GM23338 (cell line): ENCODE measurements around the gene MPP2. TPM values are rescaled to one million over a fixed set of nuclear protein-coding genes. Genes with fewer than 3 reads are reported as not detected.

Experiments used
- ATAC-seq: fragments of 200-7000 bp; cut with Tn5 transposase; 3 replicates; pipeline ENCODE4 v1.9.1; 2020
- DNase-seq: peaks from one replicate; pipeline ENCODE4 v3.0.0-alpha.2; 2015; ENCODE audit warnings: low spot score
- H2AFZ ChIP-seq: fragments of 200-600 bp; sonication (generic); 2 replicates; pipeline ENCODE4 v1.8.0; 2016; ENCODE audit warnings: antibody characterized with exemption, mild to moderate bottlenecking, moderate library complexity
- H3F3A ChIP-seq: fragments of 200-600 bp; sonication (generic); replicated peaks from 2 replicates; pipeline ENCODE4 v1.8.0; 2017; ENCODE audit warnings: antibody characterized with exemption, mixed run types, low read depth
- H3K27ac ChIP-seq: fragments of 200-600 bp; sonication (generic); 2 replicates; pipeline ENCODE4 v1.6.1; 2016; ENCODE audit warnings: low read depth
- H3K27me3 ChIP-seq: fragments of 200-600 bp; sonication (generic); 2 replicates; pipeline ENCODE4 v1.8.0; 2016; ENCODE audit warnings: mild to moderate bottlenecking, mixed run types, moderate library complexity; ENCODE audit not compliant: insufficient read depth
- H3K36me3 ChIP-seq: fragments of 200-600 bp; sonication (generic); 2 replicates; pipeline ENCODE4 v1.8.0; 2016; ENCODE audit warnings: mild to moderate bottlenecking; ENCODE audit not compliant: insufficient read depth
- H3K4me1 ChIP-seq: fragments of 200-600 bp; sonication (generic); 2 replicates; pipeline ENCODE4 v1.8.0; 2016; ENCODE audit warnings: mild to moderate bottlenecking, moderate library complexity; ENCODE audit not compliant: insufficient read depth
- H3K4me2 ChIP-seq: fragments of 200-600 bp; sonication (generic); 2 replicates; pipeline ENCODE4 v1.7.1; 2017; ENCODE audit warnings: mixed run types
- H3K4me3 ChIP-seq: fragments of 200-600 bp; sonication (generic); 2 replicates; pipeline ENCODE4 v1.6.1; 2016; ENCODE audit warnings: mixed run types
- H3K79me2 ChIP-seq: fragments of 200-600 bp; sonication (generic); replicated peaks from 2 replicates; pipeline ENCODE4 v1.8.0; 2017; ENCODE audit warnings: mild to moderate bottlenecking; ENCODE audit not compliant: insufficient read depth
- H3K9me2 ChIP-seq: fragments of 200-600 bp; sonication (generic); 2 replicates; pipeline ENCODE4 v1.8.0; 2017; ENCODE audit not compliant: insufficient read depth
- H4K20me1 ChIP-seq: fragments of 200-600 bp; sonication (generic); replicated peaks from 2 replicates; pipeline ENCODE4 v1.8.0; 2017; ENCODE audit warnings: mild to moderate bottlenecking; ENCODE audit not compliant: insufficient read depth
- H3K27ac Mint-ChIP-seq: 2 replicates; pipeline ENCODE4 v1.8.0; 2020; ENCODE audit warnings: inconsistent platforms, mild to moderate bottlenecking, moderate library complexity, mixed read lengths
- H3K27me3 Mint-ChIP-seq: 3 replicates; pipeline ENCODE4 v1.8.0; 2022; ENCODE audit warnings: low read depth, mild to moderate bottlenecking, moderate library complexity, mixed read lengths, inconsistent platforms; ENCODE audit not compliant: insufficient read depth, poor library complexity
- H3K36me3 Mint-ChIP-seq: 3 replicates; pipeline ENCODE4 v1.8.0; 2021; ENCODE audit warnings: low read depth, mild to moderate bottlenecking, inconsistent platforms, moderate library complexity, mixed read lengths
- H3K4me1 Mint-ChIP-seq: 3 replicates; pipeline ENCODE4 v1.8.0; 2020; ENCODE audit warnings: mild to moderate bottlenecking, inconsistent platforms, mixed read lengths
- H3K4me3 Mint-ChIP-seq: 3 replicates; pipeline ENCODE4 v1.8.0; 2021; ENCODE audit warnings: moderate library complexity, mild to moderate bottlenecking, inconsistent platforms, mixed read lengths
- H3K9me3 Mint-ChIP-seq: 3 replicates; pipeline ENCODE4 v1.8.0; 2020; ENCODE audit warnings: moderate library complexity, mild to moderate bottlenecking, inconsistent platforms, mixed read lengths
- CREB1 ChIP-seq: fragments of 250-450 bp; sonication (Bioruptor Pico); IDR thresholded peaks from 2 replicates; pipeline ENCODE4 v1.5.0; 2020; ENCODE audit warnings: low read depth, mild to moderate bottlenecking, moderate library complexity
- CTCF ChIP-seq, 2 experiments: fragments of 200-600 bp in 1 of 2; sonication (generic) in 1 of 2; conservative IDR thresholded peaks; 2 replicates each; pipeline versions ENCODE4 v1.5.1 to v1.6.1; 2016 to 2017; ENCODE audit warnings: antibody characterized with exemption in 2 of 2, low read depth in 2 of 2, mild to moderate bottlenecking in 2 of 2, moderate library complexity in 1 of 2
- ETS1 ChIP-seq: IDR thresholded peaks from 2 replicates; pipeline ENCODE4 v1.6.1; 2016; ENCODE audit warnings: antibody characterized with exemption
- STAT1 ChIP-seq: IDR thresholded peaks from one replicate; pipeline ENCODE4 v1.6.1; 2016; ENCODE audit warnings: antibody characterized with exemption; ENCODE audit not compliant: unreplicated experiment
- ZNF462 ChIP-seq: fragments of 250-450 bp; sonication (Bioruptor Pico); IDR thresholded peaks from 2 replicates; pipeline ENCODE4 v1.5.0; 2020; ENCODE audit warnings: mild to moderate bottlenecking, moderate library complexity
- polyA plus RNA-seq: library from polyadenylated mRNA; unstranded; fragments of >200 nt; fragmentation: Nextera tagmentation; extraction: Ambion mirVana; gene quantifications from 2 replicates; pipeline ENCODE4 v1.2.1, GENCODE V29; 2016
- total RNA-seq: library from RNA; depleted of rRNA; stranded (reverse); fragments of >200 nt; shearing (Covaris generic); gene quantifications from 2 replicates; pipeline ENCODE4 v1.2.3, GENCODE V29; 2014

MPP2 gene
- total and polyA plus RNA-seq, 2 experiments from 2014 or later, result 7.8 to 20.7 TPM

DNA sequence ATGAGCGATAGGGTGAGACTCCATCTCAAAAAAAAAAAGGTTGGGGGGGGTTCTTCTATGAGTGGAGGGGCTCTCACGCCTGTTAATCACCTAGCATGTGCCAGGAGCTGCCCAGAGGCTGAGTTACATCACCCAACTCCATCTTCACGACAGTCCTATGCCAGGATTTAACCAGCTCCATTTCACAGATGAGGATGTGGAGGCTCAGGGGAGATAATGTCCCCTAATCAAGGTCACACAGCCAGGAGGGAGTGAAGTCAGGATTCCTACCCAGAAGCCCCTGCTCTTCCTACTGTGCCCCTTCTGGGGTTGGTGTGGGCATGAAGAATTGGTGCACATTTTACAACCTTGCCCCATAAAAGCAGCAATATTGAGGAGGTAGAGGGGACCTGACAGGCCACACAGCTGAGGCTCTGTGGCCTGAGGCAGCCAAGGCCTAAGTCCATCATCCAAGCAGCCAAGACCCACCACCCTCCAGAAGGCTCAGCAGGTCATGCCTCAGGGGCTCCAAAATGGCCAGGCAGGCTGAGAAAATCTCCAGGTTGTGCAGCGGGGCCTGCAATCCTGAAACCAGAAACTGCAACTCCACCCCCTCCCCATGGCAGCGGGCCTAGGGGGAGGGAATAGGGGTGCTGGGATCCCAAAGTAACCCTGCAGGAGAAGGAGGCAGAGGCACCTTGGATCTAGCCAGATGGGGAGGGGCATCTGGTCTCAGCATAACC lies 28.0 kb upstream of the MPP2 start:
- Histone ChIP-seq H3K4me3 (no peak overlapping the region), H2AFZ (0 out of 2 replicates have a peak overlapping the region, but pooled peaks have one; percentile 52), H3K4me2 (no peak overlapping the region), H4K20me1 (no peaks in the 10 kb centered on the region), H3K4me1 (no peaks in the 10 kb centered on the region), H3K27me3 (peaks cover 36% of the 10 kb centered on the region), H3K9me2 (0 out of 2 replicates have a peak, but pooled peaks cover 5% of the 10 kb centered on the region), H3F3A (no peaks in the 10 kb centered on the region), H3K36me3 (no peaks in the 10 kb centered on the region), H3K27ac (no peak overlapping the region), H3K79me2 (no peaks in the 10 kb centered on the region)
- peaks cover 2% of the 10 kb centered on the region for H3K4me1 Mint-ChIP-seq
- H3K36me3 Mint-ChIP-seq, result no peaks in the 10 kb centered on the region; the same call in 2 of the 3 replicates
- TF ChIP-seq CTCF (conservative IDR thresholded peaks at IDR 0.05; ENCODE audit: low read depth in 2 of 2) (no peak), STAT1 (no peak), ETS1 (no peak), ZNF462 (CRISPR knock-in tag) (no peak), CREB1 (CRISPR knock-in tag) (no peak)
- no peak for DNase-seq
- H3K27ac Mint-ChIP-seq, result no peak overlapping the region
- peaks cover 39% of the 10 kb centered on the region for H3K27me3 Mint-ChIP-seq
- H3K4me3 Mint-ChIP-seq, result no peak overlapping the region
- no peaks in the 10 kb centered on the region for H3K9me3 Mint-ChIP-seq
- no peak; the same call in 2 of the 3 replicates for ATAC-seq
